ENCODE results near the gene LIPC. TPM values are rescaled to one million over a fixed set of nuclear protein-coding genes. Genes with fewer than 3 reads are reported as not detected.

Gene LIPC
- total and polyA plus RNA-seq, 10 of the 15 experiments (the other 5 are each of a cell fraction or from before 2014, with no cell fraction given), result 0.06 to 0.31 (median 0.16) TPM; not detected in 1

DNA sequence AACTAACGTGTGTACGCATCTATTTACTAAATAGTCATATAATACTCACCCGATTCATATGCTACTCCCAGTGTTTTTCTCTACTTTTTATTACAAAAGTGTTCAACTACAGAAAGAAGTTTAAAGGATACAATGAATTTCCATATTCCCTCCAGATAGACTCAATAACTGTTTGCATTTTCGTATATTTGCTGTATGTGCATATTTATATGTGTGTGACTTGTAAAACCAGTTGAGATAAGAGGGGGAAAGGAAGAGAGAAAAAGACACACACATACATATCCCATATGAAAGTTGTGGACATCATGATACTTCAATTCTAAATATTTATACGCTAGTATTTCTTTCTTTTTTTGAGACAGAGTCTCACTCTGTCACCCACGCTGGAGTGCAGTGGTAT is 14.1 kb downstream of the LIPC start:
- no peak for ATAC-seq
- ChIA-PET RAD21 (ENCODE audit: unreplicated experiment) (no interaction called here), SMC1A (ENCODE audit: uncharacterized antibody, unreplicated experiment) (interaction anchor here (1.7 kb wide), 1 partner anchor 153 kb away, joined by 4 read pairs; no protein-coding TSS in a partner anchor), CTCF (no interaction called here), POLR2A (no interaction called here)
- no peak for DNase-seq (ENCODE audit: low read depth, low spot score)
- Histone ChIP-seq H3K9ac (ENCODE audit: control insufficient read depth, insufficient read depth, low read length) (no peak overlapping the region), H3K27me3 (replicated peaks in 1 of 2; ENCODE audit: control insufficient read depth in 2 of 2, insufficient read depth in 2 of 2, low read length in 1 of 2) (no peaks in the 10 kb centered on the region), H4K20me1 (ENCODE audit: control insufficient read depth, insufficient read depth) (no peaks in the 10 kb centered on the region), H3K4me1 (ENCODE audit: control insufficient read depth, insufficient read depth, low read length) (no peaks in the 10 kb centered on the region), H3K27ac (ENCODE audit: control insufficient read depth, insufficient read depth) (no peak overlapping the region), H3K4me2 (ENCODE audit: control insufficient read depth, insufficient read depth) (no peak overlapping the region), H3K36me3 (ENCODE audit: control insufficient read depth in 2 of 2, insufficient read depth in 2 of 2, low read length in 1 of 2) (no peaks in the 10 kb centered on the region), H2AFZ (ENCODE audit: control insufficient read depth, low read depth, low read length) (no peak overlapping the region), H3K9me3 (replicated peaks; ENCODE audit: control insufficient read depth, insufficient read depth, low read length) (no peaks in the 10 kb centered on the region), H3K4me3 (no peak overlapping the region), H3K79me2 (ENCODE audit: control insufficient read depth, insufficient read depth, low read length) (no peaks in the 10 kb centered on the region)
- in situ Hi-C loops (cut with MboI), result no loop called here
- TF ChIP-seq PAX5 (IDR thresholded peaks at IDR 0.05; ENCODE audit: borderline replicate concordance, low read depth, low read length) (no peak), NFIC (IDR thresholded peaks at IDR 0.05; ENCODE audit: low read depth, low read length) (no peak), TAF1 (IDR thresholded peaks at IDR 0.05; ENCODE audit: borderline replicate concordance, low read depth, low read length) (no peak), ZZZ3 (IDR thresholded peaks at IDR 0.05; ENCODE audit: control insufficient read depth, insufficient read length, low read depth) (no peak), NR2F1 (conservative IDR thresholded peaks at IDR 0.05) (no peak), GABPA (IDR thresholded peaks at IDR 0.05; ENCODE audit: low read depth) (no peak)
- 85% methylated on average over 6 of the region's 6 CpGs for WGBS (ENCODE audit: insufficient coverage, insufficient replicate concordance, low lambda C conversion rate, missing lambda C conversion rate)
- intact Hi-C loops (cut with micrococcal nuclease; ENCODE audit: unreplicated experiment), result no loop called here
- no peak for FAIRE-seq
- BruUV-seq (replicated peaks), result no TSS peak

DNA sequence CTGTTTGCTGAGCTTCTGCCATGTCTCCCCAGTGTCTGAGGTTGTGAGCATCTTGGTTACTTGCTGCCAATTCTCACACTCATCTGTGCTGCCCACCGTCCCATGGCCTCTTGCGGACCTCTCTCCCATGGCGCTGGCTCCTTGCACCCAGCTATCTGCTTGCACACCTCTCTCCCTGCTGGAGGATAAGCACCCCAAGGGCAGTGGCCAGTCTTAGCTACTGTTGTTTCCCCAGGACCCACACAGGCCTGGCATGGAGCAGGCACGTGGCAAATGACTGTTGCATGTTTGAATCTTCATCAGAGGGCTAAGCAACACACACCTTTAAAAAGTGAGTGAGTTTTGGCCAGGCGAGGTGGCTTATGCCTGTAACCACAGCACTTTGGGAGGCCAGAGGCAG is 14.7 kb downstream of the LIPC start:
- Histone ChIP-seq H3K27me3 (replicated peaks in 1 of 2; ENCODE audit: control insufficient read depth in 2 of 2, insufficient read depth in 2 of 2, low read length in 1 of 2) (no peaks in the 10 kb centered on the region), H3K9ac (ENCODE audit: control insufficient read depth, insufficient read depth, low read length) (no peak overlapping the region), H3K4me1 (ENCODE audit: control insufficient read depth, insufficient read depth, low read length) (no peaks in the 10 kb centered on the region), H3K36me3 (ENCODE audit: control insufficient read depth in 2 of 2, insufficient read depth in 2 of 2, low read length in 1 of 2) (no peaks in the 10 kb centered on the region), H3K4me3 (no peak overlapping the region), H3K79me2 (ENCODE audit: control insufficient read depth, insufficient read depth, low read length) (no peaks in the 10 kb centered on the region), H3K4me2 (ENCODE audit: control insufficient read depth, insufficient read depth) (no peak overlapping the region), H4K20me1 (ENCODE audit: control insufficient read depth, insufficient read depth) (no peaks in the 10 kb centered on the region), H3K27ac (ENCODE audit: control insufficient read depth, insufficient read depth) (no peak overlapping the region), H2AFZ (ENCODE audit: control insufficient read depth, low read depth, low read length) (no peak overlapping the region), H3K9me3 (replicated peaks; ENCODE audit: control insufficient read depth, insufficient read depth, low read length) (no peaks in the 10 kb centered on the region)
- CTCF ChIA-PET, result no interaction called here
- in situ Hi-C loops (cut with MboI) (no loop called here), intact Hi-C loops (cut with micrococcal nuclease; ENCODE audit: unreplicated experiment) (no loop called here)
- RAD21 ChIA-PET (ENCODE audit: unreplicated experiment), result interaction anchor here (0.6 kb wide), 1 partner anchor 479 kb away, joined by 3 read pairs; no protein-coding TSS in a partner anchor
- FAIRE-seq (no peak), DNase-seq (ENCODE audit: low read depth, low spot score) (no peak), ATAC-seq (no peak)
- SMC1A ChIA-PET (ENCODE audit: uncharacterized antibody, unreplicated experiment), result interaction anchor here (1.3 to 1.7 kb wide), 2 partner anchors 9 to 152 kb away, joined by 3 to 4 read pairs; no protein-coding TSS in a partner anchor
- WGBS (ENCODE audit: insufficient coverage, insufficient replicate concordance, low lambda C conversion rate, missing lambda C conversion rate), result 72% methylated on average over 5 of the region's 5 CpGs
- BruUV-seq (replicated peaks), result no TSS peak
- POLR2A ChIA-PET, result no interaction called here
- TF ChIP-seq, protein P1, sequence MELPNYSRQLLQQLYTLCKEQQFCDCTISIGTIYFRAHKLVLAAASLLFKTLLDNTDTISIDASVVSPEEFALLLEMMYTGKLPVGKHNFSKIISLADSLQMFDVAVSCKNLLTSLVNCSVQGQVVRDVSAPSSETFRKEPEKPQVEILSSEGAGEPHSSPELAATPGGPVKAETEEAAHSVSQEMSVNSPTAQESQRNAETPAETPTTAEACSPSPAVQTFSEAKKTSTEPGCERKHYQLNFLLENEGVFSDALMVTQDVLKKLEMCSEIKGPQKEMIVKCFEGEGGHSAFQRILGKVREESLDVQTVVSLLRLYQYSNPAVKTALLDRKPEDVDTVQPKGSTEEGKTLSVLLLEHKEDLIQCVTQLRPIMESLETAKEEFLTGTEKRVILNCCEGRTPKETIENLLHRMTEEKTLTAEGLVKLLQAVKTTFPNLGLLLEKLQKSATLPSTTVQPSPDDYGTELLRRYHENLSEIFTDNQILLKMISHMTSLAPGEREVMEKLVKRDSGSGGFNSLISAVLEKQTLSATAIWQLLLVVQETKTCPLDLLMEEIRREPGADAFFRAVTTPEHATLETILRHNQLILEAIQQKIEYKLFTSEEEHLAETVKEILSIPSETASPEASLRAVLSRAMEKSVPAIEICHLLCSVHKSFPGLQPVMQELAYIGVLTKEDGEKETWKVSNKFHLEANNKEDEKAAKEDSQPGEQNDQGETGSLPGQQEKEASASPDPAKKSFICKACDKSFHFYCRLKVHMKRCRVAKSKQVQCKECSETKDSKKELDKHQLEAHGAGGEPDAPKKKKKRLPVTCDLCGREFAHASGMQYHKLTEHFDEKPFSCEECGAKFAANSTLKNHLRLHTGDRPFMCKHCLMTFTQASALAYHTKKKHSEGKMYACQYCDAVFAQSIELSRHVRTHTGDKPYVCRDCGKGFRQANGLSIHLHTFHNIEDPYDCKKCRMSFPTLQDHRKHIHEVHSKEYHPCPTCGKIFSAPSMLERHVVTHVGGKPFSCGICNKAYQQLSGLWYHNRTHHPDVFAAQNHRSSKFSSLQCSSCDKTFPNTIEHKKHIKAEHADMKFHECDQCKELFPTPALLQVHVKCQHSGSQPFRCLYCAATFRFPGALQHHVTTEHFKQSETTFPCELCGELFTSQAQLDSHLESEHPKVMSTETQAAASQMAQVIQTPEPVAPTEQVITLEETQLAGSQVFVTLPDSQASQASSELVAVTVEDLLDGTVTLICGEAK (IDR thresholded peaks at IDR 0.05; ENCODE audit: borderline replicate concordance), result no peak
- no peak for TF ChIP-seq TBL1XR1 (IDR thresholded peaks at IDR 0.05; ENCODE audit: low read depth, low read length)
- no peak for TF ChIP-seq RAD51 (IDR thresholded peaks at IDR 0.05)
- TF ChIP-seq EP300 (IDR thresholded peaks at IDR 0.05; ENCODE audit: borderline replicate concordance in 1 of 2, control insufficient read depth in 1 of 2, low read depth in 2 of 2, low read length in 2 of 2), result no peak
- no peak for TF ChIP-seq ETV6 (conservative IDR thresholded peaks at IDR 0.05 in 1 of 2, IDR thresholded peaks at IDR 0.05 in 1 of 2; ENCODE audit: borderline replicate concordance in 1 of 2, low read depth in 1 of 2)
- no peak for TF ChIP-seq SUZ12 (IDR thresholded peaks at IDR 0.05; ENCODE audit: unreplicated experiment)
- no peak for TF ChIP-seq NFXL1 (IDR thresholded peaks at IDR 0.05; ENCODE audit: borderline replicate concordance)

All from GM12878 (cell line).